Suprapubic skin (tissue), 4 donors: ENCODE results near the gene ZFP36L2.
A peak's percentile ranks its signal among the peaks of the same experiment; 100 is the strongest.

ENCODE experiments used
- CTCF ChIP-seq, 2 donors: fragments of 200-600 bp in 1 of 2; fragments of 450-650 bp in 1 of 2; sonication (generic) in 1 of 2; IDR thresholded peaks; one replicate each; pipeline ENCODE4 v1.5.1; 2016 to 2019; ENCODE audit warnings: antibody characterized with exemption in 2 of 2, mild to moderate bottlenecking in 1 of 2, moderate library complexity in 1 of 2
- EP300 ChIP-seq: sonication (generic); formaldehyde crosslinking; IDR thresholded peaks from one replicate; pipeline ENCODE4 v1.6.1; 2017; ENCODE audit warnings: antibody characterized with exemption
- POLR2A ChIP-seq, 2 donors: fragments of 450-650 bp; IDR thresholded peaks; one replicate each; pipeline ENCODE4 v1.6.1; 2017; ENCODE audit warnings: antibody characterized with exemption in 2 of 2, mild to moderate bottlenecking in 2 of 2, moderate library complexity in 2 of 2
- POLR2AphosphoS5 ChIP-seq, 3 donors: sonication (generic); formaldehyde crosslinking; IDR thresholded peaks; one replicate each; pipeline ENCODE4 v1.6.1; 2017; ENCODE audit warnings: antibody characterized with exemption in 3 of 3

- TF ChIP-seq POLR2AphosphoS5 (IDR thresholded peaks at IDR 0.05) (peak in 2 of 3 donors; percentile 53 to 60), CTCF (IDR thresholded peaks at IDR 0.05) (no peak), EP300 (no peak), POLR2A (IDR thresholded peaks at IDR 0.05) (no peak)
Measured at GRCh38 chr2:43178602-43179542, 47.5 kb downstream of the ZFP36L2 start.
